Measurements from ENCODE around the gene SAMD14.

The SAMD14 gene

DNA sequence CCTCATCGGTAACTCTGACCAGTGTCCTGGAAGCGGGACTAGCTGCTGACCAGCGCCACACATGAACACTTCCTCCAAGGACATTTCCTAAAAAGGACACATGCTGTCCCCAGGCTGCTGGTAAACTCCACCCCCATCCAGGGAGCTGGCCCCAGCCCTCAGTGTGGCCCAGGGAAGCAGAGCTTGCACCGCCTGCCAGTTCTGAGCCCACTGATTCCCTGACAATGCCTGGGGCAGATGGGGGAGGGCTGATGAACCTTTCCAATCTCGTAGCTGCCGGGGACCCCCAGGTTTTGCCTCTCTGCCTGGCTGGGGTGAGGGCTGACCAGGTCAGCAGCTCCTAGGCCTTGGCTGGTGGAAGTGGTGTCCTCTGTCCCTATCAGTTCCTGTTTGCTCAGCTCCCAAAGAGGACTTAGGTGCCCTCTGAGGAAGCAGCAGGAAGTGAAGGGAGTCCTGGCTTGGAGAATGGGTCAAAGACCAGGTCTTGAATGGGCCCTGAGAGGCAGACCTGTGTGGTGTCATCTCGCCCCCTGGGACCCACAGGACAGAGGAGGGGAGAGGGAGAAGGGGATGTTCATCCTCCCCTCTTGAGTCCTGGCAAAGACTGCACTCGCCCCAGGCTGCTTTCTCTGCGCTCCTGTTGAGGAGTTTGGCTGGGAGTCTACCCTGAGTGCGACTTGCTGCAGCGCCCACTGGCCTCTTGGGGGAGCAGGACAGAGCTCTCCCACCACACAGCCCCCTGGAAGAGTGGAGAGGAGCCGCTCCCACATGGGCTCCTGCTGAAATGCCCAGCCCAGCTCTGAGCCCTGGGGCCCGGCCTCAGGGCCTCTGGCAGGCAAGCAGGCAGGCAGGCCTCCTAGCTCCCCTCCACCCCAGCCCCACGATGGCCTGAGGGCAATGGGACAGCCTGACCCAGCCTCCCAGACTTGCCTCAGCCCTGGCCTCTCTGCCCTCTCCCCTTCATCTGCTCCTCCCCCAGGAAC lies 18.0 kb downstream of the SAMD14 start:
- no peak for DNase-seq (ENCODE audit: low read depth)

DNA sequence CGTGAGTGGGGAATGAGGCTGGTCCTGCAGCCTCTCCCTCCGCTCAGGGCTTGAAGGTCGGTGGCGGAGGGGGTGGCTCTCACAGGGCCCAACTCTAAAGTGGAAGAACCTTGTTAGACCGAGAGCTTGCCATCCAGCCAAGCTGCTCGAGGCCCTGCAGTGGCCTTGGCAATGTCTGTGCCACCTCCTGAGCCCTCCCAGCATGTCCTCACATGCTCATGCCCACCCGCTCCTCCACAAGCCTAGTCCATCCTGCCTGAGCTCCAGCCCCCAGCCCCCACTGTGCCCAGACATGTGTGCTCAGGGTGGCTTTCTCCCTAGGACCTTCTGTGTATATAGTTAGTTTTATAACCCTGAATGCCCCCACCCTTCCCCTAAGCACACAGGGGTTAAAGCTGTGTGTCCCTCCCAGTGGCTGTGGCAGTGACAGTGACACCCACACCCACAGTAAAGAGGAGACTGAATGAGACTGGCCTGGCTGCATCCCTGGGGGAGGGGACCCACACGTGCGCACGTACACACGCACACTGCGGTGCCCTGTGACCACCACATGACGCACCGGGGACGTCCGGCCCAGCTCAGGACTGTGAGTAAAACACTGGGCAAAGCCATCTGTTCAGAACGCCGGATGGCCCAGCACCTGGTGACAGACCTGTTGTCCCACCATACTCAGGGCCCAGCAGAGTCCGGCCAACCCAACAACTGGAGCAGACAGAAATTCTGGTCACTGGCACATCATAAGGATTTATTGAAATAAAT lies 19.2 kb downstream of the SAMD14 start:
- DNase-seq (ENCODE audit: low read depth), result no peak

DNA sequence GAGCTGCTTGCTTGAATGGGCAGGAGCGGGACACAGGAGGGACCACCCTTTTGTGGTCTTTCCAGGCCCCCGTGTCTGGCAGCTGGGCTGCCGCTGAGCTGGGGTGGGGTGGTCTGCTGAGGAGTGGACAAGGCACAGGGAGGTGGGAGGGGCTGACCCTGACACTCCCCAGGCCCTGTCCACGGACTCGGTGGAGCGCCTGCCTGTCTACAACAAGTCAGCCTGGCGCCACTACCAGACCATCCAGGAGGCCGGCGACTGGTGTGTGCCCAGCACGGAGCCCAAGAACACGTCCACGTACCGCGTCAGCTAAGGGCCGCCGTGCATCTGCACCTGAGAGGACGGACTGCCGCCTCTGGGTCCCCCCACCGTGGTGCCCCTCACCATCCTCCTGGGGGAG lies 20.2 kb downstream of the SAMD14 start:
- no peak for DNase-seq (ENCODE audit: low read depth)

DNA sequence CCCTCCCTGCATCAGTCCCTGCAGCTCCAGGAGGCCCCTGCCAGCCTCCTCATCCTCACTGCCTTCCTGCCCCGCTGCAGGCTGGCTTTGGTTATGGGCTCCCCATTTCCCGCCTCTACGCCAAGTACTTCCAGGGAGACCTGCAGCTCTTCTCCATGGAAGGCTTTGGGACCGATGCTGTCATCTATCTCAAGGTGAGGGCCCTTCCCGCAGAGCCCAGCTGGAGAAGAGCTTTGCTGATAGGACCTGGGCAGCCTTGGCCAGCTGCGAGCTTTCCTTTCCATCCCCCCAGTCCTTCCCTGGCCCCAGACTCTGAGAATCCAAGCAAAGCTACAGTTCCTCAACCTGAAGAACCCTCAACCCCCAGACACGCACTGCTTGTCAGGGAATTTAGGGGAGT lies 20.8 kb downstream of the SAMD14 start:
- DNase-seq (ENCODE audit: low read depth), result no peak

DNA sequence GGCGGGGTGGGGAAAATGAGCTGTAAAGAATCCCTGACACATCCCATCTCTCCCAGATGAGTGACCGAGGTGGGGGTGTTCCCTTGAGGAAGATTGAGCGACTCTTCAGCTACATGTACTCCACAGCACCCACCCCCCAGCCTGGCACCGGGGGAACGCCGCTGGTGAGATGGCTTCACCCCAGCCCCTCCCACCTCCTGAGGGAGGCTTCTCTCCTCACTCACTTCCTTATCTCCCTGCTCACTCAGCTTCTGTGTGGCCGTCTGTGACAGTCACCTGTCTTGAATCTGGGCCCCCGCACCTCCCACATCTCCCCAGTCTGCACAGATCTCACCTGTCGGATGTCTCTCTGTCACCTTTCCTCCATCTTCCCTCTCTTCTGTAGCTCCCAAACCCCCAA lies 21.4 kb downstream of the SAMD14 start:
- no peak for DNase-seq (ENCODE audit: low read depth)

DNA sequence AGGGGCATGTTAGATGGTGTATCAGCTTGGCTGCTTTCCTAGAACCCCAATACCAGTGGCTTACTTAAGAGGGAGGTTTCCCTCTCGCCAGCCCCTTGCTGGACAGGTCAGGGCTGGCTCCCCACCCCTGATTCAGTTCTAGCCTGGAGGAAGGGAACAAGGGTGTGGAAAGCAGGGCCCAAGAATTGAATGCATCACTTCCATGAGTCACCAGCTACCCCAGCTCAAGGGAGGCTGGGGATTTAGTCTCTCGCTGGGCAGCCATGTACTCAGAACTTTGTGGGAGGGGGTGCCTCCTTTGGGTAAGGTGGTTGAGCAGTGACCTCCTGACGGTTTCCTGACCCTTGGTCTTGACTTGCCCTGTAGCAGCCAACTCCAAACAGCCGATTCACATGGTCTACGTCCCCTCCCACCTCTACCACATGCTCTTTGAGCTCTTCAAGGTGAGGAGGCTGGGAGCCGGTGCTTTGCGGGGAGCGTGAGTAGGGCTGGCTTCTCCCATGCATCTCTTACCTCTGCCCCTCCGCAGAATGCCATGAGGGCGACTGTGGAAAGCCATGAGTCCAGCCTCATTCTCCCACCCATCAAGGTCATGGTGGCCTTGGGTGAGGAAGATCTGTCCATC lies 22.1 kb downstream of the SAMD14 start:
- peak; percentile 70 for DNase-seq (ENCODE audit: low read depth)

DNA sequence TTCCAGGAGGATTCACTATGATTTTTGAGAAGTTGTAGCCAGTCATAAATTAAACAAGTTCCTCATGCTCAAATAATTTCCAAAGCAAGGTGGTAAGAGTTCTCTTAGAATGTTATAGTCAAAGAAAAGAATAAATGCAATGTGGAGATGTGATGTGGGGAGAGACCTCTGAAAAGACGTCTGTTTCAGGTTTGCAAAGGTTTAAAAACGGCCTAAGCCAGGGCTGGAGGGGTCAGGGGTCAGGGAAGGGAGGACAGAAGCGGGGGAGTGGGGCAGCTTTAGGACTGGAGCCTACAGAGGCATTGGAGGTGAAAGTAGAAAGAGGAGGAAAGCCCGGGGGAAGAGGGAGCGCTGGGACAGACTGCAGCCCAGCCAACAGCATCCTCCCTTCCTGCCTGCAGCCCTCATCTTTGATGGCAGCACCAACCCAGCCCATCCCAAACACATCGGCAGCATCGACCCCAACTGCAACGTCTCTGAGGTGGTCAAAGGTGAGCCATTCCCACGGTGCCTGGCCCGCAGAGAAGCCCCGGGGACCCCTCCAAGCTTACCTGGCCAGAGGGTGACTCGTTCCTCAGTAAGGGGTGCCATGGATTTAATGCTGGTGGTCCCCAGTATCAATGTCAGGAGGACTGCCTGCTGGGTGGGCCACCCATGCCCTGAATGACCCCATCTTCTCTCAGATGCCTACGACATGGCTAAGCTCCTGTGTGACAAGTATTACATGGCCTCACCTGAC lies 23.4 kb downstream of the SAMD14 start:
- DNase-seq (ENCODE audit: low read depth), result no peak

DNA sequence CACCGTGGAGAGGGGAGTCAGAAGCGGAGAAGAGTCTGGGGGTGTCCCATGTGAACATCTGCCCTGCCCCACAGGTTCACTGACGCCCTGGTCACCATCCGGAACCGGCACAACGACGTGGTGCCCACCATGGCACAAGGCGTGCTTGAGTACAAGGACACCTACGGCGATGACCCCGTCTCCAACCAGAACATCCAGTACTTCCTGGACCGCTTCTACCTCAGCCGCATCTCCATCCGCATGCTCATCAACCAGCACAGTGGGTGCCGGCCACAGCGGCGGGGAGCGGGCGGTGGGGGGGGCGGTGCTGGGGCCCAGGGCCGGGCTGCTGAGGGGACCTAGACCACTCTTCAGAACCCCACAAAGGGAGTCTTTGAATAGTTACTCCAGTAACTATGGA lies 24.1 kb downstream of the SAMD14 start:
- DNase-seq (ENCODE audit: low read depth), result no peak

DNA sequence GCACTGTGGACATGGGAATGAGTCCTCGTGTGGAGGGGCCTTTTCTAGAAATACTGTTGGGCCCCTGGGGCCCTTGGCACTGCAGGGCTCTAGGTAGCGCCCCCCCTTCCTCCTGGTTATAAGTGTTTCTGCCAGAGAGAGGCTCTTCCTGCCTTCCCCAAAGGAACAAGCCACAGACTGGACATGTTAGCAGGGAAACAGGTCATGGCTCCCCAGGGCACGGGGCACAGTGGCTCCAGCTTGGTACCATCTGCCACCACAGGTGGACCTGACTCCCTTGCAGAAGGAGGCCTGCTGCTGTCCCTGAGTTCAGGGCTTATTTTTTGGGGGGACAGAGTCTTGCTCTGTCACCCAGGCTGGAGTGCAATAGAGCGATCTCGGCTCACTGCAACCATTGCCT lies 26.0 kb downstream of the SAMD14 start:
- DNase-seq (ENCODE audit: low read depth), result no peak

DNA sequence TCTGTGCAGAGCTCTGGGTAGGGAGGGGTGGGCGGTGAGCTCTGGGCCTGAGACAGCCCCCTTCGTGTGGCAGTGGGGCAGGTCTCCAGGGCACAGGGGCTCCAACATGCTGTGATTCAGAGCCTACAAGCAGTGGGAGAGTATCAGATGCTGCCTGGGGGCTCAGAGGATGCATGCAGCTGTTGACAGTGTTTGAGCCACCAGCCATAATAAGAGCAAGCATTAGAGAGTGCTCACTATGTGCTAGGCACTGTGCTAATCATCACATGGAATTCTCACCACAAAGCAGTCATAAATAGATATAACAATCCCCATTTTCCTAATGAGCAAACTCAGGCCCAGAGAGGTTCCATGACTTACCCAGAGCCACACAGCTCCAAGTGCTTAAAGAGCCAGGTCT lies 26.7 kb downstream of the SAMD14 start:
- DNase-seq (ENCODE audit: low read depth), result no peak

DNA sequence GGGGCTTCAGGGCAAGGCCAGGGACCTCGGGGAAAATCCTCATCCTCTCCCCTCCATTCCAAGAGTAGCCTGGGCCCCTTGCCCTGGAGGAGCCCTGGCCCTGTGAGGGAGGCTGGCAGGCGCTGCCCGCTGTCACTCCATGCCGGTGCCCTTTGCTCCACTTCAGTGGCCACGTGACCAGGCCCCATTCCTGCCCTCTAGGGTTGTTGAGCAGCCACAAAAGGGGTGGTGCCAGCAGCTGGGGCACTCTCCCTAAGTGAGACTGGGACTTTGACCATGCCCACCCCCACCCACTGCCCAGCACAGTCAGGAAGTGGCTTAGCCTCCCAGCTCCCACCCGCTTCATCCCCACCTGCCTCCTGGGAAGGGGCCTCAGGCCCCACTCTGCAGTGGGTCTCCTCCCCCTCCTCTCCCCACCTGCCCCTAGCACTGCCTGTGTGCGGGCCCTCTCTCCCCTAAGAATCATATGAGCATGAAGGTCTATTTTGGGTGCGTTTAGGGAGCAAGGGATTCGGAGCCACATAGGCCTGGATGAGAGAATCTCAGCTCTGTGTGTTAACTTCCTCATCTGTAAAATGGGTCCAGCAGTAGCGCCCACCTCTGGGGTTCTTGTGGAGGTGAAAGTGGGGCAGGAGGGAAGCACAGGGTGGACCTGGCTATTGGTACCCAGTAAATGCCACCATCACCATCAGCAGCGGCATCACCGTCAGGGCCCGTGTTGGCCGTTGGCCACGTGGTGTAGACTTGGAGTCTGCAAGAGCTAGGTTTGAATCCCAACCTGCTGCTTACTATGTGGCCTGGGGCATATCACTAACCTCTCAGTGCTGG lies 27.6 kb downstream of the SAMD14 start:
- DNase-seq (ENCODE audit: low read depth), result no peak

DNA sequence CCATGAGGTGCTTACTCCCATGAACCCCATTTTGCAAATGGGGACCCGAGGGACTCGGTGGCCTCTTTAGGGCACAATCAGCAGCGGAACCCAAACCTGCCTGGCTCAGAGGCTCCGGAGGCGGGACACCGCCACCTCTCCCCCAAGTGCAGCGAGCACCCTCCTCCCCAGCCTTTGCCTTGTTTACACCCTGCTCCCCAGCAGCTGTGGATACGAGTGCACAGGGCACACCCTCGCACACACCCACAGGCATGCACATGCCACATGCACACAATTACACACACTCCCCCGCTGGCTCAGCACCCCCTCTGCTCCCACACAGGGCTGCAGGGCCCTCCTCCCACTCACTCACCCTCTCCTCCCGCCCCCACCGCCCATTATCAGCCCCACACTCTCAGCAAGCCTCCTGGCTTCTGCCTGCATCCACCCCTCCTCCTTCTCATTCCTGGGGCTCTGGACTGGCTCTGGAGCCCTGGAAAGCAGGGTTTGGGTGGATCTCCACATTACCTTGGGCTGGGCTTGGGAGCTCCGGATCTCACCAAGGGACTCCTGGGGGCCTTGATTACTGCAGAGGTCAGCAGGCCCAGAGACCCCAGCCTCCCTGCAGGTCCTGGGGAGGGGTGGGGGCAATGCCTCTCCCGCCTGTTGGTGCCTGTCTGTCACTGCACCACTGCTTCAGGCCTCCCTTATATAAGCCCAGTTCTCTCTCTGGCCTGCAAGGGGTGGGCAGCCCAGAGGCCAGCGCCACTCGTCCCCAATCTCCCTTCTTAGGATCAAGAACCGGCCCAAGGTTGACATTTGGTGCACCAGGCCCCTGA lies 28.4 kb downstream of the SAMD14 start:
- no peak for DNase-seq (ENCODE audit: low read depth)

DNA sequence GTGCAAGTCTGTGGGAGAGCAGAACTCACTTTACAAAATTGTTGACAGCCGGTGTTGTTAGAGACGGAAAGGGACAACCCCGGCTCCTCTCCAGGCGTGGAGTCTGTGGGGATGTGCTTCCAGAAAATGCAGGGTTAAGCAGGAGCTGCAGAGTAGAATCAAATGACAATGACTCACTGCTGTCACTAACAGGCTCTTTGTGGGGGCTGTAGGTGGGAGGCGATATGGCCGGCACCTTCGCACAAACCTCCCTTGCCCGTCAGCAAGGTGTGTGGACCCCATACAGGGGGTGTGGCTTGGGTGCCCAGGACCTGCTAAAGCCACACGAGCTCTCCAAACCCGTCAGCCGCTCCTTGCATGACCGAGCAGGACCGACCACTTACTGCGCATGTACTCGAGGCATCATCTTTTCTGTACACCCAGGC lies 29.0 kb downstream of the SAMD14 start:
- DNase-seq (ENCODE audit: low read depth), result no peak

DNA sequence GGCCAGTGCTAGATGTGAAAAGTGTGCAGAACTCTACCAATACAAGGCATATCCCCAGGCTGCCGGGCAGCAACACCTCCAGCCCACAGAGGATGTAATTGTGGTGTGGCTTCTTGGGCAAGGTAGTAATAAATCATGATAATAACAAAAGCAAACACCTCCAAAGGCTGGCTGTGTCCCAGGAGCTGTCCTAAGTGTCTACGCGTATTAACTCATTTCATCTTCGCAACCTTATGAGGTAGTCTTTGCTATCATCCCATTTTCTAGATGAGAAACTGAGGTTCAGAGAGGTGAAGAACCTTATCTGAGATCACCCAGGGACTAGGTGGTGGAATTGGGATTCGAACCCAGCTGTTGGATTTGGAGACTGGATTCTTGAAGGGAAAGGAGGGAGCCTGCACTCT lies 29.5 kb downstream of the SAMD14 start:
- no peak for DNase-seq (ENCODE audit: low read depth)

DNA sequence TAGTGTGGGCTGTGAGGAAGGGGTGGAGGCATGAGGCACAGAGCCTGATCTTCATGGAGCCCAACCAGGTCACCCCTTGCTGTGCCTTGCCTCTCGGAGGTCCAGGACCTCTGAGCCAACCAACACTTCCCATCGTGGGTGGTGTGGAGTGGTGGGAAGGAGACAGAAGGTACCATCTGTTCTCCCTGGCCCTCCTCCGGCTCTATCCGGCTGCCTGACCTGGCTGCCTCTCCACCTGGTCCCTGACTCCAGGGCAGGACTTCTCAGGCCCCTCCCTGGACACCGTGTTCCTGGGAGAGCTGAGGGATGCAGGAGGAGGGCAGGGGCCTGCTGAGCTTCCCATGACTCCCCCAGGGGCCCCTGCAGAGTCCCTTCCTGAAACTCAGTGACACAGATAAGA lies 31.0 kb downstream of the SAMD14 start:
- DNase-seq (ENCODE audit: low read depth), result no peak

DNA sequence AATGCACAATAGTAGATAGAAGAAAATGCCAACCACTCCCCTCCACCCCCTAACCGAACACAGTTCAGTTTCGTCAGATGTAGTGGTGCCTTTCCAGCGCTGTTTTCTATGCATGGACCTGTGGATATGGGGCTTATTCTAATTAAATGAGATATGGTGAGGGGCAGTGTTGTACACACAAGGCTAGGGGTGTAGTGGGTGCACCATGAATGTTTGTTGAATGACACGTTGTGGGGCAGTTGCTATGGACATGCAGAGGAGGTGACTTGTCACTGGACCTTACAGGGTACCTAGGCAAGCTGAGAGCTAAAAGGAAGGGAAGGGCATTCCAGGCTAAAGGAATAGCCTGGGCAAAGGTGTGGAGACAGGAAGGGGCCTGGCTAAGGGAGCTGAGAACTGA lies 31.4 kb downstream of the SAMD14 start:
- no peak for DNase-seq (ENCODE audit: low read depth)

DNA sequence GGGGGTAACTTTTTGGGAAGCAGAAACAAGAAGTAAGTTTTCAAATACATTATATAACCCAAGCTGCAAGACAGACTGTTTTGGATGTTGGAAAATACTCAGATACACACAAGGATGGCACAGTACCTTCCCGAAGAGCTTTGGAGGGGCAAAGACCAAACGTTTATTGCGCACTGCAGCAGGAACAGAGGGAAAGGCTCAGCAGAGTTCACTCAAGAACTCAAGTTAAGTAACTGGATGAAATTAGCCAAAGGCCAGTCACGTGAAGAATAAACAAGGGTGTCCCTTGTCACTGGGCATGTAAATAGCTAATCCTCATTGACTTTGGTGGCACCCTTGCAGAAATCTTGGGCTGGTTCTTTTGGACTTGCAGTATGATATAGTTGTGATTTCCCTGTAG lies 32.0 kb downstream of the SAMD14 start:
- DNase-seq (ENCODE audit: low read depth), result no peak

DNA sequence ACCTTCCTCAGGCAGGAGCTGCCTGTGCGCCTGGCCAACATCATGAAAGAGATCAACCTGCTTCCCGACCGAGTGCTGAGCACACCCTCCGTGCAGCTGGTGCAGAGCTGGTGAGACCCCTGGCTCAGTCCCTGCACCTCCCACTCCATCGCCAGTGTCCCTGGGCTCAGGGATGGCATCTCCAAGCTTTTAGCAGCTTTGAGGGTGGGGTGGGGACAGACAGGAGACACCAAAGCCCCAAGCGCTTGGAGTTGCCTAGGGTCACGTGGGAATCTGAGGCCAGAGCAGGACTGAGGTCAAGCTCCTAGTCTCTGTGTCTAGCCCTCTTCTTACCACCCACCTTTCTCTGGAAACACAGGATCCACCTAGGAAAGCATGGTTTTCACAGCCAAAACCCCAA lies 32.5 kb downstream of the SAMD14 start:
- no peak for DNase-seq (ENCODE audit: low read depth)

DNA sequence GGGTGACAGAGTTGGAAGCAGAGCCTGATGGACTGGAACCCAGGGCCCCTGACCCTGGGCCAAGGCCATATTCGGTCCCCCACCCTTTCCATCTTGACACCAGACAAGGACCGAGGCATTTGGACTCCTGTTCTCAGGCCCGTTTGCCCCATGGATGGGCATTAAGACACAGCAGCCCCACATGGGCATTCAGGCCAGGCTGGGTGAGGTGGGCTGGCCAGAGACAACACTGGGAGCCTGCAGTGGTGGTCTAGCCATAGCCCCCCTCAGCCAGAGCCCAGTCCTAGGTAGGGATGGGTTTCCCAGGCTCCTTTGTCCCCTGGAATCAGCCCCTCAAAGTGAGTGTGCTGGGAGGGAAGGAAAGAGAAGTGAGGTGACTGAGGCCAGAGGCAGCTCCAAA lies 33.2 kb downstream of the SAMD14 start:
- DNase-seq (ENCODE audit: low read depth), result no peak

DNA sequence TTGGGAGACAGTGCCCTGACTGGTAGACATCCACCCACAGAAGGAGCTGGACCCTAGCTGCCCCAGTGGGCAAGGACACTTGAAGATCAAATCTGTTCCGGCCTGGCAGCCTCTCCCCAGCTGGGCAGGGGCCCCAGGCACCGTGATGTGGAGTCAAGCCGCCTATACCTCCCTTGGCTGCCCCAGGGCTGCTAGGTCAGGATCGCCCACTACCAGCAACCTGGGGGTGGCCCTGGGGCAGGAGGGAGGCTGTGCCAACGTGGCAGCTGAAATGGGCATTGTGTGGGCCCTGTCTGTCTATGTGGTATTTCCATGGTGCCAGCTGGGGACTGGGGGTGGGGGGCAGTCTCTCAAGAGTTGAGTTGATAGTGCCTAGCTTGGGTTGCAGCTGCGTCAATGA lies 33.9 kb downstream of the SAMD14 start:
- no peak for DNase-seq (ENCODE audit: low read depth)

All from iris pigment epithelial cell (primary cell).